Ovary (tissue), 9 donors: ENCODE data around the gene GTF2IRD1. TPM values are rescaled to one million over a fixed set of nuclear protein-coding genes. Genes with fewer than 3 reads are reported as not detected.

ENCODE experiments used
- DNase-seq, 5 donors: peaks; one replicate each; pipeline ENCODE4 v3.0.0-alpha.2; 2019 to 2020
- H3K27ac ChIP-seq, 2 donors: fragments of 200-600 bp; one replicate each; pipeline versions ENCODE4 v1.5.1 to v1.8.0; 2019 to 2022
- H3K27me3 ChIP-seq: fragments of 200-600 bp; one replicate; pipeline ENCODE4 v1.8.0; 2022
- H3K36me3 ChIP-seq: fragments of 200-600 bp; sonication (generic); one replicate; pipeline ENCODE4 v1.5.1; 2019
- H3K4me1 ChIP-seq: one replicate; pipeline ENCODE4 v1.8.1; 2013; ENCODE audit warnings: mild to moderate bottlenecking, moderate library complexity; ENCODE audit not compliant: insufficient read depth
- H3K4me3 ChIP-seq: fragments of 200-600 bp; sonication (generic); one replicate; pipeline ENCODE4 v1.5.1; 2017
- H3K9me3 ChIP-seq, 2 donors: fragments of 200-600 bp in 1 of 2; sonication (generic) in 1 of 2; one replicate each; pipeline versions ENCODE4 v1.5.1 to v1.8.1; 2013 to 2019; ENCODE audit warnings: mild to moderate bottlenecking in 1 of 2, moderate library complexity in 1 of 2
- EP300 ChIP-seq: sonication (generic); formaldehyde crosslinking; IDR thresholded peaks from one replicate; pipeline ENCODE4 v1.6.1; 2017; ENCODE audit warnings: antibody characterized with exemption
- POLR2A ChIP-seq: fragments of 450-650 bp; IDR thresholded peaks from one replicate; pipeline ENCODE4 v1.6.1; 2017; ENCODE audit warnings: antibody characterized with exemption, mild to moderate bottlenecking, moderate library complexity
- WGBS, 3 donors: extraction: QIAGEN DNeasy Blood & Tissue Kit in 1 of 3; methylation state at CpG; one replicate each; pipeline versions ENCODE4 v1.1.5 to v1.1.7; 2013 to 2017; 5-methylcytosine and 5-hydroxymethylcytosine counted together
- intact Hi-C, 4 donors: fragments of 100-400 bp; cut with DNase I; formaldehyde crosslinking; loops; one replicate each; pipeline versions ENCODE4 v1.11.0 to v1.15.1; 2022 to 2023
- polyA plus RNA-seq, 2 donors: library from polyadenylated mRNA; stranded (reverse); fragments of 200-250 nt in 1 of 2; fragments of 350-450 nt in 1 of 2; fragmentation: Illumina TruSeq in 1 of 2; extraction: RNeasy Lipid Tissue Mini Kit (QIAGEN cat#74804) in 1 of 2; gene quantifications; one replicate each; pipeline ENCODE4 v1.2.3, GENCODE V29; 2013 to 2014
- total RNA-seq, 7 donors: library from RNA; depleted of rRNA in 2 of 7; stranded (reverse); fragments of >200 nt in 2 of 7; fragmentation: NEBNext Ultra II Directional in 3 of 7; extraction: Animal tissue kit (Norgen Biotek cat#: 25700) in 3 of 7; gene quantifications; one replicate each; pipeline versions ENCODE4 v1.1.0 to v1.2.4, GENCODE V29; 2016 to 2023
- TF ChIP-seq, protein P1 (sequence below), 3 donors: fragments of 450-650 bp in 2 of 3; fragments of 200-600 bp in 1 of 3; IDR thresholded peaks; one replicate each; pipeline versions ENCODE4 v1.5.1 to v1.8.0; 2016 to 2022; ENCODE audit warnings: antibody characterized with exemption in 3 of 3, mild to moderate bottlenecking in 1 of 3
- donor health status: DM: no; HTN: no; CAD: no; lungs with moderate emphysema.
- donor health status: DM: no; HTN: no; CAD: no.
- donor health status: Bipolar disorder and iron deficiency.
- donor health status: DM: yes; HTN: yes; CAD: no.
- donor health status: DM: no; HTN: no; CAD: no.
- donor health status: DM: yes; HTN: yes; CAD: no.

GTF2IRD1 gene
- total and polyA plus RNA-seq, 9 donors = 12.0 to 39.0 (median 28.0) TPM

- TF ChIP-seq POLR2A (no peak), EP300 (no peak)
- TF ChIP-seq, protein P1, sequence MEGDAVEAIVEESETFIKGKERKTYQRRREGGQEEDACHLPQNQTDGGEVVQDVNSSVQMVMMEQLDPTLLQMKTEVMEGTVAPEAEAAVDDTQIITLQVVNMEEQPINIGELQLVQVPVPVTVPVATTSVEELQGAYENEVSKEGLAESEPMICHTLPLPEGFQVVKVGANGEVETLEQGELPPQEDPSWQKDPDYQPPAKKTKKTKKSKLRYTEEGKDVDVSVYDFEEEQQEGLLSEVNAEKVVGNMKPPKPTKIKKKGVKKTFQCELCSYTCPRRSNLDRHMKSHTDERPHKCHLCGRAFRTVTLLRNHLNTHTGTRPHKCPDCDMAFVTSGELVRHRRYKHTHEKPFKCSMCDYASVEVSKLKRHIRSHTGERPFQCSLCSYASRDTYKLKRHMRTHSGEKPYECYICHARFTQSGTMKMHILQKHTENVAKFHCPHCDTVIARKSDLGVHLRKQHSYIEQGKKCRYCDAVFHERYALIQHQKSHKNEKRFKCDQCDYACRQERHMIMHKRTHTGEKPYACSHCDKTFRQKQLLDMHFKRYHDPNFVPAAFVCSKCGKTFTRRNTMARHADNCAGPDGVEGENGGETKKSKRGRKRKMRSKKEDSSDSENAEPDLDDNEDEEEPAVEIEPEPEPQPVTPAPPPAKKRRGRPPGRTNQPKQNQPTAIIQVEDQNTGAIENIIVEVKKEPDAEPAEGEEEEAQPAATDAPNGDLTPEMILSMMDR (IDR thresholded peaks at IDR 0.05) = no peak
- Histone ChIP-seq H3K36me3 (no peaks in the 10 kb centered on the region), H3K9me3 (no peaks in the 10 kb centered on the region), H3K27me3 (no peaks in the 10 kb centered on the region), H3K4me3 (no peak overlapping the region), H3K27ac (no peak overlapping the region), H3K4me1 (no peaks in the 10 kb centered on the region)
- 61 to 65% (median 62%) methylated on average over 11 of the region's 11 CpGs for WGBS, 3 donors
- intact Hi-C loops = loop anchor here in 1 of 4 donors (10.0 kb wide), 1 partner anchor 423 kb away; no protein-coding TSS in a partner anchor
- DNase-seq = no peak
Observed at GRCh38 chr7:74612015-74612829, 158.5 kb downstream of the GTF2IRD1 start.

DNA sequence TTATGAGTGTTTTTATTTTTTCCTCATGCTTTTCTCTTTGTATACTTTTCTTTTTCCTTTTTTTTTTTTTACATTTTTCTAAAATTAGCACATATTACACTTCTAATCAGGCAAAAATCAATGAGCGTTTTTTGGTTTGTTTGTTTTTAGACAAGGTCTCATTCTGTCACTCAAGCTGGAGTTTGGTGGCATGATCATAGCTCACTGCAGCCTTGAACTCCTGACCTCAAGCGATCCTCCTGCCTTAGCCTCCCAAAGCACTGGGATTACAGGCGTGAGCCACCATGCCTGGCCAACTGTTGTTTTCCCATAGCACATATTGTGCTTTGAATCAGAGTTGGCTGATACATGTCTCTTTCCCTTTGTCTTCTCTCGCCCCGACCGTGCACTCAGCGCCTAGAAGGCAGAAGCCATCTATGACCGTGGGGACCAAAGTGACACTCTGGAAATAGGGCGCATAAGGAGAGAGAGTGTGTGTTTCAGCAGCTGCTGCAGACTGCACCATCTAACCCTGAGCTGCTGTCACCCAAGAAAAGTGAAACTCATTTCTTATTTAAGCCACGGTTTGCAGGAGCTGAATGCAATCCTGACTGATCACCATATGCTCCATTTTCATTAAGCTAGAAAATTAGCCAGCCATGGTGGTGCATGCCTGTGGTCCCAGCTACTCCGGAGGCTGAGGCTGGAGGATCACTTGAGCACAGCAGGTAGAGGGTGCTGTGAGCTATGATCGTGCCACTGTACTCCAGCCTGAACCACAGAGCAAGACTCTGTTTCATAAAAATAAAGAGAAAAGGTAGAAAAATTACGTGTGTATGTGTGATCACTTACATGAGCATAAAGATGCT lies 162.5 kb downstream of the GTF2IRD1 start:
- DNase-seq = no peak
- TF ChIP-seq EP300 (no peak), POLR2A (no peak)
- TF ChIP-seq, protein P1 (IDR thresholded peaks at IDR 0.05) = no peak
- 84 to 90% (median 90%) methylated on average over 13 of the region's 13 CpGs for WGBS, 3 donors
- Histone ChIP-seq H3K9me3 (no peaks in the 10 kb centered on the region), H3K27ac (no peak overlapping the region), H3K4me1 (no peaks in the 10 kb centered on the region), H3K36me3 (no peaks in the 10 kb centered on the region), H3K27me3 (no peaks in the 10 kb centered on the region), H3K4me3 (no peak overlapping the region)
- intact Hi-C loops = loop anchor here in 1 of 4 donors (10.0 kb wide), 1 partner anchor 419 kb away; no protein-coding TSS in a partner anchor

DNA sequence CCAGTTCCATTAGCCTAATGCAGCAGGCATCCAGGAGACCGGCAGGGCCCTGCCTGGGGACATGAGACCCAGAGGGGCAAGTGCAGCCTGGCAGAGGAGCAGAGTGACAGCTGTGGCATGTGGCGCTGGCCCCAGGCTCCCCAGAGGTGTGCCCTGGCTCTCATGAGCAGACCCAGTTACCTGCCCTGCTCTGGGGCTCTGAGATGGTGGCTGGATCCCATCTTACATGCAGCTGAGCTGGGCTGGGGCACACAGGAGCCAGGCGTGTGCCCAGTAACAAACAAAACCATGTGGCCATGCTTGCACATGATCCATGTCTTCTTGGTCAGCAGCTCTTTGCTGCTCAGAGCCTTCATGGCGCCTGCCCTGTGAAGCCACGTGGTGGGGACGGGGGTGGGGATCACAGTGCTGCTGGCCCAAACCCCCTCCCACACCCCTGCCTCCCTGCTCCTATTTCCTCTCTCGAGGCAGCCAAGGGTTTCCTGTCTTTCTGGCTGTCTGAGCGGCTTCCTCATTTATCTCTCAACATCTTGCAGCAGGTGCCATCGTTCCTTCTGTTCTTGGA lies 163.6 kb downstream of the GTF2IRD1 start:
- Histone ChIP-seq H3K9me3 (no peaks in the 10 kb centered on the region), H3K27me3 (no peaks in the 10 kb centered on the region), H3K27ac (no peak overlapping the region), H3K36me3 (no peaks in the 10 kb centered on the region), H3K4me3 (no peak overlapping the region), H3K4me1 (no peaks in the 10 kb centered on the region)
- no peak for DNase-seq
- 51 to 56% (median 51%) methylated on average over 9 of the region's 9 CpGs for WGBS, 3 donors
- intact Hi-C loops = loop anchor here in 1 of 4 donors (10.0 kb wide), 1 partner anchor 418 kb away; no protein-coding TSS in a partner anchor
- TF ChIP-seq EP300 = no peak
- TF ChIP-seq POLR2A = no peak
- TF ChIP-seq, protein P1 (IDR thresholded peaks at IDR 0.05) = no peak

- Histone ChIP-seq H3K36me3 (no peaks in the 10 kb centered on the region), H3K27ac (no peak overlapping the region), H3K4me1 (no peaks in the 10 kb centered on the region), H3K27me3 (no peaks in the 10 kb centered on the region), H3K9me3 (no peaks in the 10 kb centered on the region), H3K4me3 (no peak overlapping the region)
- no peak for TF ChIP-seq EP300
- TF ChIP-seq, protein P1 (IDR thresholded peaks at IDR 0.05) = no peak
- TF ChIP-seq POLR2A = no peak
- intact Hi-C loops = loop anchor here in 1 of 4 donors (10.0 kb wide), 1 partner anchor 415 kb away; no protein-coding TSS in a partner anchor
- no peak for DNase-seq
- 79 to 83% (median 80%) methylated on average over 13 to 14 of the region's 14 CpGs for WGBS, 3 donors
Observed at GRCh38 chr7:74619235-74619860, 165.6 kb downstream of the GTF2IRD1 start.
